Measurements from ENCODE around the gene COL5A1.

COL5A1 gene

DNA sequence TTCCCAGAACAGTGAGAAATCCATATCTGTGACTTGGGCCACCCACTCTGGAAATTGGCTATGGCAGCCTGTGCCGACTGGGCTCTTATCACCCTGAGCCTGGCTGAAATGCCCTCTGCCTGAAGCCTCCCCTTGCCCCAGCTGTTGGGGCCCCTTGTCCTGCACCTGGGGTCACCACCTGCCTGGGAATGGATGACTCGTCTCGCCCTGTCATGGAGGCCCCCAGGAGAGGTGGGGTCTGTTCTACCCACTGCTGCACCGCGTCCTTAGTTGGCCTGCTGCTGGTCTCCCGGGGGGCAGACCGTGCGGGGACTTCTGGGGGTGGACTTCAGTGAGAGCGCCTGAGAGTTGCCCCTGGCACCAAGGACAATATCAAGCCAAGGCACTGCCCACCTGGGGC, 46.6 kb upstream of the COL5A1 start (continued):
- no peak for TF ChIP-seq PATZ1 (CRISPR knock-in tag; IDR thresholded peaks at IDR 0.05; ENCODE audit: borderline replicate concordance)
- TF ChIP-seq ZNF565 (CRISPR knock-in tag; conservative IDR thresholded peaks at IDR 0.05; ENCODE audit: low read depth), result no peak
- TF ChIP-seq ZNF8 (CRISPR knock-in tag; IDR thresholded peaks at IDR 0.05), result no peak
- TF ChIP-seq OSR1 (CRISPR knock-in tag; IDR thresholded peaks at IDR 0.05), result no peak
- TF ChIP-seq TCF4 (CRISPR knock-in tag; IDR thresholded peaks at IDR 0.05; ENCODE audit: borderline replicate concordance), result no peak
- TF ChIP-seq SNAI2 (CRISPR knock-in tag; IDR thresholded peaks at IDR 0.05), result no peak
- no peak for TF ChIP-seq ZC3H10 (CRISPR knock-in tag; IDR thresholded peaks at IDR 0.05)

DNA sequence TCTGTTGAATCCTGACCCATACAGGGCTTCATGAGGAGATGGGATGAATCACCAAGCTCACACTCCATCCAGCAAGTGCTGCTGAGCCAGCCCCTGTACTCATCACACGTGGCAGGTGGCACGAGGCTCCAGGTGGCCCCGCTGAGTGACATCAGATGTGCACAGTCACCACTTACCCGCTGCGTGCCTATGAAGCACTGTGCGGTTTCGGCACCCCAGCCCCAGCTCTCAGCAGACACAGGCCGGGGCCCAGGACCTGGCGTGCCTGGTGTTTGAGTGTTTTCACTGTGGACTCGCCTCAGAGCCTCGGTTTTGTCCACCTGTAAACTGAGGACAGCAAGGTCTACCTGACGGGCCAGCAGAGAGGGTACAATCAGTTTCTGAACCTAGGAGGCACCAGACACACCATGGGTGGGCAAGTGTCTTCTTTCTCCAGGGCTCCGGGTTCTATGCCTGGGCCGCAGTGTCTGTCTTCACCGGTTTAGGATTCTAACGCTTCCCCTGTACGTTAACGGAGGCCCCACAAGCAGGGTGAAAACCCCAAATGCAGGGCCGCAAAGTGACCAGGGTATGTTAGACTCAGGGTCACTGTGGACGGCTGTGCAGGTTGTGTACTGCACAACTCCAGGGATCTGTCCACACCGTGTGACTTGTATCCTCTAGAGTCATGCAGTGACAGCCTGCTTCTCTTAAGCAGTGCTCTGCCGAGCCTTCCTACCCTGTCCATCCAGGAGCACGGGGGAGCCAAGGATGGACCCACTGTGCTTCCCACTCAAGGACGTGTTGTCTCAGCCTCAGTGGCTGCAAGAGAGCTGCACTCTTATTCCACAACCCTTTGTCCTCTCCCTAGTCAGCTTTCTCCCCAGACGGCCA, 44.3 kb upstream of the COL5A1 start:
- ATAC-seq, result no peak
- TF ChIP-seq ZNF565 (CRISPR knock-in tag; conservative IDR thresholded peaks at IDR 0.05; ENCODE audit: low read depth), result no peak

DNA sequence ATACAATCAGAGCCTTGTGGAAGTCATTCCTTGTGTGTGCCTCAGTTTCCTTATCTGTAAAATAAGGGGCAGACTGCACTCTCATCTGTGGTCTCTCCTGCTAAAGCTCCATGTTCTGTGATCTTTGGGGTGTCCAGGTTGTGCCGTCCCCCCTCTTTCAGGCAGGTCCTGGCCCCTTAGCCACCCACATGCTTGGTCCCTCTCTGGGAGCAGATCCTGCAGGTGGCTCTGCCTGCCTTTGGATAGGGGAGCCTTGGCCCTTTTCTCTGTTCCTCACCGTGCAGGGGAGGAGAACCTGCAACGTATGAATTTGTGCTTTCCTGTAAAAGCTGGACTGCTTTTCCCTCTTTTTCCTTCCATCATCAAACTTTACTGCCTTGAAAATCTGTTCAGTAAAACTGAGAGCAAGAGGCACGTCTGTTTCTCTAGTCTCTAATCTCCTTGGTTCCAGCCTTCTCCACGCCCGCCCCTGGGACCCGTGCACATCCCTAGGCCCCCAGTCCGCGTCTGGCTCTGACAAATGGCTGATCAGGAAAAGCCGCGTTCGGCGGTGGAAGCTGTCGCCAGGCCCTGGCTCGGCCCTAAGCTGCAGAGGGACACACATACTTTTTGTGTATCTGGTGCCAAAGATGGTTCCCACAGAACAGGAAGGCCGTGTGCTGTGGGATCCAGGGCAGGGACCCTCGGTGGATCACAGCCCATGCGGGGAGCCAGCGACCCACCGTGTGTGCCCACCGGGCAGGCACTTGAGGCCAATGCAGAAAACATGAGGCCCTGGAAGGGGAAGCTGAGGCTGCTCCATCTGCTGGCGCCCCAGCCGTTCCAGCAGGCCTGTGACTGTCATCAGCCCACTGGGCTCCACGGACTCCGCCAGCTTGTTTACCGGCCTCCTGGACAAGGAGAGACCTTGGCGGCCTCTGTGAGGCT, 43.4 kb upstream of the COL5A1 start:
- no peak for TF ChIP-seq CSRNP3 (CRISPR knock-in tag; IDR thresholded peaks at IDR 0.05)
- TF ChIP-seq PPARA (CRISPR knock-in tag; IDR thresholded peaks at IDR 0.05; ENCODE audit: borderline replicate concordance), result no peak
- no peak for TF ChIP-seq ZC3H10 (CRISPR knock-in tag; IDR thresholded peaks at IDR 0.05)
- no peak for TF ChIP-seq POU6F1 (CRISPR knock-in tag; IDR thresholded peaks at IDR 0.05; ENCODE audit: borderline replicate concordance, low read depth)
- TF ChIP-seq ZNF70 (CRISPR knock-in tag; IDR thresholded peaks at IDR 0.05), result no peak
- no peak for TF ChIP-seq SNAI2 (CRISPR knock-in tag; IDR thresholded peaks at IDR 0.05)
- no peak for TF ChIP-seq TCF4 (CRISPR knock-in tag; IDR thresholded peaks at IDR 0.05; ENCODE audit: borderline replicate concordance)
- TF ChIP-seq RARB (CRISPR knock-in tag; IDR thresholded peaks at IDR 0.05), result no peak
- no peak for TF ChIP-seq ESRRG (CRISPR knock-in tag; IDR thresholded peaks at IDR 0.05)
- TF ChIP-seq, protein P1, sequence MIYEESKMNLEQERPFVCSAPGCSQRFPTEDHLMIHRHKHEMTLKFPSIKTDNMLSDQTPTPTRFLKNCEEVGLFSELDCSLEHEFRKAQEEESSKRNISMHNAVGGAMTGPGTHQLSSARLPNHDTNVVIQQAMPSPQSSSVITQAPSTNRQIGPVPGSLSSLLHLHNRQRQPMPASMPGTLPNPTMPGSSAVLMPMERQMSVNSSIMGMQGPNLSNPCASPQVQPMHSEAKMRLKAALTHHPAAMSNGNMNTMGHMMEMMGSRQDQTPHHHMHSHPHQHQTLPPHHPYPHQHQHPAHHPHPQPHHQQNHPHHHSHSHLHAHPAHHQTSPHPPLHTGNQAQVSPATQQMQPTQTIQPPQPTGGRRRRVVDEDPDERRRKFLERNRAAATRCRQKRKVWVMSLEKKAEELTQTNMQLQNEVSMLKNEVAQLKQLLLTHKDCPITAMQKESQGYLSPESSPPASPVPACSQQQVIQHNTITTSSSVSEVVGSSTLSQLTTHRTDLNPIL (CRISPR knock-in tag; IDR thresholded peaks at IDR 0.05; ENCODE audit: low read depth), result no peak
- TF ChIP-seq CSDC2 (CRISPR knock-in tag; IDR thresholded peaks at IDR 0.05), result no peak
- no peak for ATAC-seq

GRCh38 chr9:134598884-134599245, 42.7 kb upstream of the COL5A1 start:
- TF ChIP-seq ARNTL (CRISPR knock-in tag; IDR thresholded peaks at IDR 0.05; ENCODE audit: borderline replicate concordance, low read depth) (no peak), POU6F1 (CRISPR knock-in tag; IDR thresholded peaks at IDR 0.05; ENCODE audit: borderline replicate concordance, low read depth) (no peak), GLIS3 (CRISPR knock-in tag; IDR thresholded peaks at IDR 0.05) (no peak), CSRNP3 (CRISPR knock-in tag; IDR thresholded peaks at IDR 0.05) (no peak), TCF4 (CRISPR knock-in tag; IDR thresholded peaks at IDR 0.05; ENCODE audit: borderline replicate concordance) (no peak), OSR1 (CRISPR knock-in tag; IDR thresholded peaks at IDR 0.05) (no peak), ESRRG (CRISPR knock-in tag; IDR thresholded peaks at IDR 0.05) (no peak), ZNF565 (CRISPR knock-in tag; conservative IDR thresholded peaks at IDR 0.05; ENCODE audit: low read depth) (no peak), SNAI2 (CRISPR knock-in tag; IDR thresholded peaks at IDR 0.05) (no peak), CSDC2 (CRISPR knock-in tag; IDR thresholded peaks at IDR 0.05) (no peak), RARB (CRISPR knock-in tag; IDR thresholded peaks at IDR 0.05) (no peak), PPARA (CRISPR knock-in tag; IDR thresholded peaks at IDR 0.05; ENCODE audit: borderline replicate concordance) (no peak), TOX (CRISPR knock-in tag; IDR thresholded peaks at IDR 0.05; ENCODE audit: borderline replicate concordance) (no peak)
- ATAC-seq, result no peak

Data from SK-N-SH treated with all-trans-retinoic acid at 6 μM for 48 hours (cell line).